T-helper 9 cell (primary cell): Measurements from ENCODE around the gene MDGA2.

ENCODE experiments used
- DNase-seq: peaks from one replicate; pipeline ENCODE4 v3.0.0-alpha.2; 2020

MDGA2 gene

DNA sequence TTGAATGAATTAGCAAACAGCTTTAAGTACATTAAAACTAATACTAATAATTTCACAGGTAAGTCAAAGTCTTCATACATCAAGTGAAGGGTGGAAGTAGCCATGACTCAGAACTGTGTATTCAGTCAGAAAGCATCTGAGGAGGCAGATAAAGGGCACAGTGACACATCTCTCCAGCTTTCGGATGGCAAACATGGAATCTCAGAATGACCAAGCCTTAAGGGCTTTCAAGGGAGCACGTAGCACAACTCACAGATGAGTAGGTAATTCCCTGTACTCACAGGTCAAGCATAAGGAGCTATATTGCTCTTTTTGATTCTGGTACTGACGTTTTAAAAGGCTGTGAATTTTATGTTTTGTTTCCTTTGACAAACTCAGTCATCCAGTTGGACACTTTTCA, 56.0 kb downstream of the MDGA2 start:
- DNase-seq: no peak

DNA sequence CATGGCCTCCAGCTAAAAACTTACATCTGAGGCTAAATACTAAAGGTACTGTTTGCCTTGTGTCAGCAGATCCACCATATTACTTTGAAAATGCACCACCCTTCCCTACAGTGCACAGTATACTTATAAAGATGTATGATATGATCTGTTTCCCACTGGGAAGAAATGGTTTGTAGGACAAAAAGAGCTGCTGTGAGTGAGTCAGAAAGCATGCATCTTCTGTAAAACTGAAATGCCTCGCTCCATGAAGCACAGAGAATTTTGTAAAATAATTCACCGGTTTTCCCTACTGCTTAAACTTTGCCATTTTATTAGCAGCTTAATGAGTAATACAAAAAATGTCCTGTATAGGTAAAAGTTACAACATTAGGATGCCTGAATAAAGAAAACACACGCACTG, 68.8 kb downstream of the MDGA2 start:
- no peak for DNase-seq

DNA sequence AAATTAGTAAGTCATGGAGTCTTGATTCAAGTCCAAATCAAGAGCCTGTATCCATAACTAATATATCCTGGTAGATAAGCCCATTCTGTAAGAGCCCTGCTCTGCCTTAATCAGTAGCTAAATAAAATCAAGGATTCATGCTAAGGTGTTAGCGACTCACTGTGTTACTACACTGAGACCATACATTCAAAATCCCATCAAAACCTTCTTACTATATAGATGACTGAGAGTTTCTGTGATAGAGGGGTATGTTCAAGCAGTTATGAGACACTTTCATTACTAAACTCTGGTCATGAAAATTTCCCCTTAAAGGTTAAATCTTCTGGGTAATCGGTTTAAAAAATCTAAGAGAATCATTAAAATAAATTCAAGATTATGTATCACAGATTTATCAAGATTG, 78.5 kb downstream of the MDGA2 start:
- DNase-seq: no peak

DNA sequence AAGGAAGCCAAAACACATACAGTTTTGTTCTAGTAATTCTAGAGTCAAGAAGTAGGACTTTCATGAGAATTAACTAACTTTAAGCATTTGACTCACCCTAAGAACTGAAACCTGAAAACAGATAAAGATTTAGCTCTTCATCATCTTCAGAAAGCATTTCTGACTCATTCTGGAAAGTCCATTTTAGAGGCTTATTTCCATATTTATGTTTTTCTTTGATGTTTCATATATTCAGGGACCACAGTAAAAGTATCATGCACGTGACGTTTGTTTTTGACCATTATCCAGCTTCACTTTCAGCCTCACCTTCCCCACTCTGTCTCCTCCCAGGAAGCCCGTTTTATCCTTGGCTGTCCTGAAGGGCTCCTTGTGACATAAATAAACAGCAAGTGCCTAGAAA, 79.2 kb downstream of the MDGA2 start:
- DNase-seq: no peak

DNA sequence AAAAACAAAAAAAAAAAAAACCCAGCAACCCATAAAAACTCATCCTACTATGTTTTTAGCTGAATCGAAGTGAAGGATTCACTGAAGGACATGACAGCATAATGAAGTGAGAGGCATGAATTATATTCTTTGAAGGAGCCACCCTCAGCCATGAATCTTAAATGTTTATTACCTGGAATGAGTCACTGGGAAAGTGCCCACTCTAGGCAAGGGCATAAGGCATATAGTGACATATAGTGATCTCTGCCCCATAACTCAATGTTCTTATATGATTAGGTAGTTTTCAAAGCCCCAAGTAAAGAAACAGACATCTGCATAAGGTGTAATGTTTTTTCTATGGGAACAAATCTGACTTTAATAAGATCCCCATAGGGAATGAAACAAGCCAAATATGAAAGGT, 79.9 kb downstream of the MDGA2 start:
- DNase-seq: no peak

DNA sequence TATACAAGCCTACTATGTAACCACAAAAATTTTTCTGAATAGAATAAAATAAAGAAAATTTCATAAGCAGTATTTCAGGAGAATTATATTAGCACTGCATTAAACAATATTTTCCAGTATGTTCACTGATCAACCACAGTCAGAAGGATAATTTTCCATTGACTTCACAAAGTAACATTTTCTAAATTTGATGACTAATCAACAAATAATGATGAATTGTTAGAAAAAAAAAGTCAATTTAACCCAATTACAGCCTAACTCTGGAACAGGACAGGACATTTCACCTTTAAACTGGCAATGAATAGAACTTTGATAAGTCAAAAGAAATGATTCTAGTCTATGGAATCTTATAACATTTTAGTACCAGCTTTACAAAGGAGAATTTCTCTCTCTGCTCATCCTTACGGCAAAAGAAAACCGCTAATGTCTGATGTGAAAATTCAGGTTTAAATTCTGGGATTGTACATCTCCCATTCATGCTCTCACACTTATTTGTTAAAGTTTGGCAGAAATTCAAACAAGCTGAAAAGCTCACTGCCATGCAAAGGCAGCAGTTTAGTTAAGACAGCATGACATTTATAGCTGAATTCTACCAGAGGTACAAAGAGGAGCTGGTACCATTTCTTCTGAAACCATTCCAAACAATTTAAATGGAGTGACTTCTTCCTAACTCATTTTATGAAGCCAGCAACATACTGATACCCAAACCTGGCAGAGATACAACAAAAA, 84.5 kb downstream of the MDGA2 start:
- no peak for DNase-seq

DNA sequence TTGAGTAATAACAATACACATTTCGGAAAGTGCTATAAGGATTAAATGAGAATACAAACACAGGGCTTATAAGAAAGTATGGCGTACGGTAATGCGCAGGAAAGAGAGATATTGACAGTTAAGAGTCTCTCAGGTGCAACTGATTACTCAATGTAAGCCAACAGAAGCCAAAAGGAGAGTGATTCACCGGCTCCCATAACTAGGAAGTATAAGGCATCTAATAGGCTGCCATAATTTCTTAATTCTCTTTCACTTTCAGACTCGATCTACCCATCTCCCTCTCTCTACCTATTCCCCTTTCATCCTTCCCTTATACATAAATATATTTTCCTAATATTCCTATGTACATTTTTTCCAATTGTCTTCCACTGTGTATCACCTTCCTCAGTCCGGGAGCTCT, 90.0 kb downstream of the MDGA2 start:
- DNase-seq: no peak

DNA sequence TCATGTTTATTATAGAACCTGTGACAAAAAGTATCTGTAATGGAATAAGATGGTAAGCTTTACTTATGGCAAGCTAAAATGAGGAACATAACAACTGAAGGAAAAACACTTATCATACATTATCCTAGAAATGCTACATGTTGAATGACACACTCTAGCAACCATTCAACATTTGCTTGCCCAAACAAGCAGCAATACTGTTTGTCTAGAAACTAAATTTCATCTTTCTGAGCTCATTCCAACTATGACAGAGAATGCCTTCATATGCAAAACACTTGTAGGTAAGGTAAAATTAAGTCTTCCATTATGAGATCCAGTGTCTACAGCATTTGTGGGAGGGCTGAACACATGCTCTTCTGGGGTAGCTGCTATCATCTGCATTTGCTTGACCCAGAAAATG, 108.1 kb downstream of the MDGA2 start:
- no peak for DNase-seq

DNA sequence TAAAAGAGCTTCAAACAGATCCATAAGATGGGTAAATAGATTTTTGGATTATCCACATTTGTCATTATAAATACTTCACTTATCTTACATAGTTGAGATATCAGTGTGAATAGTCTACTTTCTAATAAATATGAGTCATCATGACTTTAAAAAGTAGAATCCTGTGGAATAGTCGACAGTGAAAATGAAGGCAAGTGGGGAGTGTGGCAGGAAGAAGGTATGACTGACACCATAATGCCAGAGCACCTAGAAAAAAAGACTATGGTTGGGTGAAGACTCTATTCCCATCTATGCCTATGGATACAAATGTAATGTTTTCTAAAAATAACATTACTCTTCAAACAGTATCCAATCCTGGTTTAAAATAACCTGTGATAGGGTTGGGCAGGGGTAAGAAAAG, 117.5 kb downstream of the MDGA2 start:
- no peak for DNase-seq

DNA sequence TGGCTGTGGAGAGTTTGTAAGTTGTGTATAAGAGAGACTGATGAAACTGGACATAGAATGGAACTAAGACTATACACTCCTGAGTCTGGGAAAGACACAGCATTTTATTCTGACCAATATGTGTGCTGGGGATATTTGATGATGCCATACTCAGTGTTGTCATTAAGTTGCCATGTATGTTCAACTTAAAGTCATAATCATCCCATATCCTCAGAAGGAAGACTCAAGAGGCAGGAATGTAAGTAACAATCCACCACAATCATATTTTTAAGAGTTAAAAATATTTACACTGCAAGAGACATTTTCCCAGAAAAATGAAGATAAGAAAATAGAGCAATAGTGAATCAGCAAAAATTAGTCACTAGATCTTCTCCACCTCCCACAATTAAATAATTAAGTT, 120.1 kb downstream of the MDGA2 start:
- DNase-seq: no peak

DNA sequence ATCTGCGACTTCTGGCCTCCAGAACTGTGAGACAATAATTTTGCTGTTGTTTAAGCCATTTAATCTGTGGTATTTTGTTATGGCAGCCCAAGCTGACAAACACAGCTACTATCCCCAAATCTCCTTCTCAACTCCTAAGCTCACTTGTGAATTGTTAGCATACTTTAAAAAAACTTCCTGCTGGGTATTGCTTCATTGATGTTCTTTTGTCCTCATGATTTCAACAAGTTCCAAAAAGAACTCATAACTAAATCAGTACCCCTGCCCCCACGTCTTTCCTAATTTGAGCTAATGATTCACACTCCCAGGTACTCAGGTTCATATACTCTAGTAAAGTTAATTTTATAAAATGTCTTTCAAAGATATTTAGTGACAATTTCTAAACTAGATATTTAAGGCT, 125.5 kb downstream of the MDGA2 start:
- DNase-seq: no peak

DNA sequence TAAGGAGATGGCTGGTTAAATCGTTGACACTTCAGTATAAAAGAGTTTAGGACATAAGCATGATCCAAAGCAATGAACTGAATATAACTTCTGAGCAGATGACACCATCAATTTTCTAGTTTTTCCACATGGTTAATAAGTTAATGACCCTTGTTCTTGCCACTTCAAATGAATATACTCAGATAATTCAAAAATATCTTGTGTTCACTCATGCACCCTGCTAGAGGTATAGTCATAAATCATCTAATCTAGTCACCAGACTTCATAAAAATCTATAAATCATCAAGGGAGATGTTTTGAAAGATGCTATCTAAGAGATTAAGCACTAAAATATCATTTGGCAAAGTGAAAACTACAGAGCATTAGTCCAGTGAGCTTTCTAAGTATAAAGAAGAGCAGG, 131.9 kb downstream of the MDGA2 start:
- DNase-seq: no peak

DNA sequence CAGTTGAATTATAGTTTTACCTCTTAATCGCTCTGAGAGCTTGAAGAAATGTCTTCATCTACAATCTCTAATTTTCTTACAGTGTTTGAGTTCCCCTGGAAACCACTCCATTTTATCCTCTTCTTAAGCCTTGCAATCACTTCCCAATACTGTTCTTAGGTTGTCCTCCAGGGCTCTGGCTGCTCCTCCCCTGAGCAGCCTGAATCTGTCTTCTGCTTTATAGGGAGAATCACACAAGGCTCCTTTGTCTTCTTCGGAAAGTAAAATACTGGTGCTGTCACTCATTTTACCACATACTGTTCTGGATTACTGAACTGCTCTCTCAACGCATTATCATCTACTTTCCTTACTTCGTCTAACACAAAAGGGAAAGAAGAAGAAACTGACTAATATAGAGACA, 133.7 kb downstream of the MDGA2 start:
- no peak for DNase-seq

DNA sequence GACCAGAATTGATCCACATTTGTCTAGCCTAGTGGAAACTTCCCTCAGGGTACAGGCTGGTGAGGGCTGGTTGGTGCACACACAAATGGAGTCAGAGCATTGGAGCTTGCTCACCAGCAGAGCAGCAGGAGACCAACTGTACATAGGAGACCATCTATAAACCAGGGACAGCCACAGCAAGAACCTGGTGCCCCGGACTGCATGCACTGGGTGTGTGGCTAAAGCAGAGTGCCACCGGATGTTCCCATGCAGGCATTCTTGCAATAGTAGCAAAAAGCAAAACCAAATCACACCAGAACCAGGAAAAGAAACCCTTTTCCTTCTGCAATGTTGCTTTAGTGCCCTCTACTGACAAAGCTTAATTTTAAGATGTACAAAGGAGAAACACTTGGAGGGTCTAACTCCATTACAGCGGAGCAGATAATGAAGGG, 136.4 kb downstream of the MDGA2 start:
- DNase-seq: no peak

DNA sequence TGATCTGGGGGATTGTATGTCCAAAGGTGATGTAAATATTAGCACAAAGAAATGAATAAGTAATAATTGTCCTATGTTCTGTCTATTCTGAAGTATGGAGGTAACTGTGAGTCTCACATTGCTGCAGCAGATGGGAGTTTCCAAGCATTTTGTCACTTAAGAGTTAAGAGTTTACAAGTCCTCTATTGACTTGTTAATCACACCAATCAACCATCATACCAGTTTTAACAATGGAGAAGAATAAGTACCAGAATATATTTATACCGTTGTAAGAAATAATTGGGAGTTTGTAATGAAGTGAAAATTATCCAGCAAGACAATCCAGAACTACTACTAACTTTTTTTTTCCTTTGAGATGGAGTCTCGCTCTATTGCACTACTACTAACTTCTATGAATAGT, 139.1 kb downstream of the MDGA2 start:
- no peak for DNase-seq

DNA sequence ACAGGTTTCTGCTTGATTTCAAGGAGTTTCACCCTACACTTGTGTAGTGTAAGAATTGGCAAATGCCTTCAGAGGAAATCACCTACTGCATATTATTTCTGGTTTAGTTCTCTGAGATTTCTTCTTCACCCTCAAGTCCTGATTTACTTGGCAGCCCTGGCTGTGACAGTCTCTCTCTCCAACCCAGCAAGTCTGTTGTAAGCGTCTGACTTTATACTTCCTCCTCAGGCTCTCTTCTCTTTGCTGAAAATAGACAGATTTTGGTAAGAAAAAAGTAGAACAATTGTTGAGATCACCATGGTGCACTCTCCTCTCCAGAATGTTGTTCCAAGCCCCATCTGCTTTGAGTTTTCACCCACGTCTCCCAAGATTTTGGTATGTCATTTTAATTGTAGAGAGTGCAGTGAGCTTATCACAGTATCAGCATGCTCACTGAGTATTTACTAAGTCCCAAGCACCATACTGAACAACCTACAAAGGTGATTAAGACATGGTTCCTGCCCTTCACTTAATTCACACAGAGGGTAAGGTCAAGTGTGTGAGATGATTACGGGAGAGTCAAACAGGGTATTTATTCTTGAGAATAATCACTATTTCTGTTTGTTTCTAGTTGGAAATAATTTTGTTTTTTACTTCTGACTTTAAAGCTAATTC, 148.7 kb downstream of the MDGA2 start:
- no peak for DNase-seq

DNA sequence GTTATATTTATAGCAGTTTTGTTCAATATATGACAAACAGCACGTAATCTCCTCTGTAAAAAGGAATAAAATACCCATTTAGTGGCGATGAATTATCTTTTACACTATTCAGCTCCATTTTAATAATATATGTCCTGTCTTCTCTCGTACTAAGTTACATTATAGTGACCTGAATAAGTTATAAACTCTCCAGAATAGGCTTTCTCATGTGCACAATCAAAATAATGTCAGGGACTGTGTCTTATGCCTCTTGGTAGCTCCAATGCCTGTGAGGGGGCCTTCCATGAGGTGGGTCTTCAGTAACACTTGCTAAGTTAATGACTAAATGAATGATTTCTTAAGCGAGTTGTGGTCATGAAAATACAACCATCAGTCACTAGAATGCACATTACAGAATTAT, 150.9 kb downstream of the MDGA2 start:
- DNase-seq: no peak

DNA sequence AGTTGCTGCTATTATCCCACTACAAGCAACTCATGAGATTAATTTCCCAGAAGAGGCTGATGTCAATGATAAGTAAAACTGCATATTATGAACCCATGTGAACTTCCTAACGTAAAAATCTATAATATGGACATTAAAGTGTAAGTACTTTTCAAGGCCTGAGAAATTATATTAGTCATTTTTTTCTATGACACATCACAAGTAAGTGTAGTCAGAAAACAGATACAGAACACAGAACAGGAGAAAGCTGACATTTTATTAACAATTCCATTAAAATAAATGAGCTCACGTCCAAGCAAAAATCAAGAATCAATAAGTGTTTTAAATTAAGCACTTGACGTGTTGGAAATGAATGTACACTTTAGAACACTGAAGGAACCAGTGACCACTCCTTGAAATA, 155.0 kb downstream of the MDGA2 start:
- no peak for DNase-seq

DNA sequence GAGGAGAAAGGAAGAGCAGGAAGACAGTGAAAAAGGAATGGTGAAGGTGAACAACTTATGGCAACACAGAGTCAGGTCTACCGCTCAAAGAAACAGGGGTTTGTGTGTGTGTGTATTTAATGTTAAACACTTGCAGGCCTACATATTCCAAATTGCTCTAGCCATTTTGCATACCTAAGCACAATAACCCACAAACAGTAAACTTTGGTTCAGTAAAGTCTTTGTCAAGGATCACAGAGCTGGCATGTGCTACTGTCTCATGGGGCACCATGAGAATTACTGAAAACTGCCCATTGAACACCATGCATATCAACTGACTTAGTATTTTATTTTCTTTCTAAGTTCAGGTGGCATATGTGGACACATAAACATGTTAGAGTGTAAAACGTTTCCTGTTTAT, 163.6 kb downstream of the MDGA2 start:
- DNase-seq: no peak

DNA sequence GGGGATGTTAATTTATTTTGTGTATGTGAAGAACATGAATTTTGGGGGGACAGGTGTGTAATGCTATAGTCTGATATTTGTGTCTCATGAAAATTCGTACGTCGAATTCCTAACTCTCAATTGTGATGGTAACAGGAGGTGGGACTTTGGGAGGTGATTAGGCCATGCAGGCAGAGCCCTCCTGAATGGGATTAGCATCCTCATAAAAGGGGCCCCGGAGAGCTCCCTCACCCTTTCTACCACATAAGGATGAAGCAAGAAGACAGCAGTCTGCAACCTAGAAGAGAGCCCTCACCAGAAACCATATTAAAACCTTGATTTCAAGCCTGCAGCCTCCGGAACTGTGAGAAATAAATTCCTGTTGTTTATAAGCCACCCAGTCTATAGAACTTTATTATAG, 165.4 kb downstream of the MDGA2 start:
- no peak for DNase-seq

DNA sequence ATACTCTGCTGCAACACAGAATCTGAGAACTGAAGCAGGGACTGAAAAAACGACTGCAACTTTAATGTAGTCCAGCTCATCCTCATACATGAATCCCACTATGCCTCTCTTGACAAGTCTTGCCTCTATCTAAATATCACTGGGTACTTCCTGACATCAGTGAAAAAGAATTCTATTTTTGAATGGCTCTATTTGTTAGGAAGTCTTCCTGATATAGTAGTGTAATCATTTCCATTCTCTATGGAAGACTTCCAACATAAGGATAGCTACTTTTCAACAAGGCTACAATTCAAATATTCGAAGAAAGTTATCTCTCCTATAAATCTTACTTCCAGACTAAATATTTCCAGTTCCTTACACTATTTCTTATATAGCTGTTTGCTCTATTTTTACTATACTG, 167.5 kb downstream of the MDGA2 start:
- no peak for DNase-seq

DNA sequence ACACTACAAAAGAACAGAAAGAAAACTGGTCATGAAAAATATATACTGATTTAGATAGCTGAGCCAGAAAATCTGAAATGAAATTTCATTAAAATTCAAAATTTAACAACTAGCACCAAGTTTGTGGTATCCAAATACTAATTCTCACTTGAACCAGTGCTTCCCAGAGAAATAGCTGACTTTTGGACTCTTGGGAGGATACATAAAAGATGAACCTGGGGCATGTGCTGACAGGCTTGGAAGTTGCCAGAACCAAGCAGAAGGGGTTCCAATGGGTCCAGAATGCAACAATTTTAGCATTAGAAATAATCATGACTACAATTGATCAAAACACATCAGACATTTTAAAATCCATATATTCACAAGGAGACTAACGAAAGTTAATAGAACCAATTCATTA, 175.0 kb downstream of the MDGA2 start:
- no peak for DNase-seq

DNA sequence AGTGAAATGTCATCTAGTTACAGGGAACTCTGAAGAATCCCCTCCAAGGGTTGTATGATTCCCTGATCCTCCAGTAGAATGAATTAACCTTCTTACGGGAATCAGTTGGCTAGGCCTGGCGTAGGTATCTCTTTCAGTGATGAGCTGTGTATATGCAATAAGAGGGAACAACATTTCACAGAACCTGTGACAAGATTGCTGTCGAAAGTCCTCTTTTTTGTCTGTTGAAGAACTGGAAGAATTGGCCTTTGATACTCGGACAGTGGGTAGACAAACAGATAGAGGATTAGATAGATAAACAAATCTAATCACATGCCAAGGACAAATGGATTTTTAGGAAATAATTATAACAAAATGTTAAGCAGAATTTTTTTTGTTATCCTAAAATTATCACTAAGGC, 184.6 kb downstream of the MDGA2 start:
- no peak for DNase-seq

DNA sequence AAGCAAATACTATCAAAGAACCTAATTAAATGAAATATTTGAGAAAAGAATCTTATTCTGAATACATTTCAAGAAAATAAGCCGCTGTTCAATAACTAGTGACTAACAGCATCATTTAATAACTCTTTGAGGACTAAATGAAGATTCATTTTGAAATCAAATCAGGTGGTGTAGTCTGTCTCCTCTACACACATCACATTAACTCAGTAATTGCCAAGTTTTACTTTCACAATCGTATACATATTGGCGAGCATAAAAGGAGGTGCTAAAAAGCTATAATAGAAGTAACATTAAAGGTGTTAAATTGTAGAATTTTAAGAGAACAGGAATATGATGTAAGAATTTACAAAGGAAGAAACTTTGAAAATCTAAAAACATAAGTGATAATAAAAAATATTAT, 185.1 kb downstream of the MDGA2 start:
- DNase-seq: no peak

DNA sequence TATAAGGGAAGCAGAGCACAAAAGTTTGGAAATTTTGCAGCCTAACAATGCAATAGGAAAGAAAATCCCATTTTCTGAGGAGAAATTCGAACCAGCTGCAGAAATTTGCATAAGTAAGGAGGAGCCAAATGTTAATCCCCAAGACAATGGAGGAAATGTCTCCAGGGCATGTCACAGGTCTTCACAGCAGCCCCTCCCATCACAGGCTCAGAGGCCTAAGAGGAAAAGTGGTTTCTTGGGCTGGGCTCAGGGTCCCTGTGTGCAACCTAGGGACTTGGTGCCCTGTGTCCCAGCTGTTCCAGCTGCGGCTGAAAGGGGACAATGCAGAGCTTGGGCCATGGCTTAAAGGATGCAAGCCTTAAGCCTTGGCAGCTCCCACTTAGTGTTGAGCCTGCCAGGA, 190.0 kb downstream of the MDGA2 start:
- DNase-seq: no peak
